Measurements from ENCODE around the gene SYCP2.

SYCP2 gene

DNA sequence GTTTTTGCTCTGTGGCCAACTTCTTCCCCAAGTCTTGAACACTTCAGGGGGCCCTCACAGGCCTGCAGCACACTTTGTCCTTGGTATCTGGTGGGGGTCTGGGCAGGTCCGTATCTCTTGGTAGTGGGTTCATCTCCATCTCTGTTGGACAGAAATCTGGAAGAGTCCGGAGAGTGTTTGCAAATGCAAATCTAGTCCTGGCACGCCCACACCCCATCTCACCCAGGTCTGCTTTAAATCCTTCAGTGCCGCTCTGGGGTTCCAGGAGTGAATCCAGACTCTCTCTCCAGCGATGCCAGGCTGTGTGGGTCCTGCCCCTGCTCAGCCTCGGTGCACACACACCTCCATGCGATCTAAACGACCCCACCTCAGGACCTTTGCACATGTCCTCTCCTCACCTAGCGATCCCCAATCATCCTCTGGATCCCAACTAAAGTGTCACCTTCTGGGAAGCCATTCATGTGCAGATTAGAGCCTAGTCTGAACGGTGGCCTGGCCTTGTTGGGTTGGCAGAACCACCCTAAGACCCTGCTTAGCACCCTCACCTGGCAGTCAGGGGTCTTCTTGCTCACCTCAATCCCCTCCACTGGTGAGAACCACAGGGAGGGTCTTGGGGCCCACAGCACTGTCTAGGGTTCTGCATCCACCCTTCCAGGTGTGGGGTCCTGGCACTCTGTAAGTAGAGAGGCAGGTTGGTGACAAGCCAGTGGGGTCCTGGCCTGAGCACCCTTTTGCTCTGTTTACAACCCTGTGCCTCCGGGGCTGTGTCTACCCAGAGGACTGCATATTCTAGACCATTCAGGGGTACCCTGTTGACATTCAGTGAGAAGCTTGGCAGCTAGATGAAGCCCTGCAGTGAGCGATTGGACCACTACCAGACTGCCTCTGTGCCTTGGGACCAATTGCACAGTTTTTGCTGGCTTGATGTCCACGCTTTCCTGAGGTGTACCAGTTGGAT is 100.8 kb downstream of the SYCP2 start:
- no peak for DNase-seq

DNA sequence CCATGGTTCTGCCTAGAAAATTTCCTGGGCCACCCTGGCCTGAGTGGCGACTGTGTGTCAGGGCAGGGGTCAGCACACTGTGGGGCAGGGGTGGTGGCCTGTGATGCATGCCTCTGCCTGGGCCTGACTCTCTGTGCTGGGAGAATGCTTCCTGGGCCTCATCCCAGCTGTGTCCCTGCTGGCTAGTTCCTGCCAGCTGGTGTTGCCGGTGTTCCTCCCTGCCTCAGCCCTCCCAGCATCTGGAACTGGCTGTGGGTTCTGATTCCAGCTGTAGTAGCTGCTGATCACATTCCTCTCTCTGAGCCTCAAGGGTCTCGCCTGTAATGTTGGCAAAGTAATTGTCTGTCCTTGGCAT is 101.5 kb downstream of the SYCP2 start:
- no peak for DNase-seq

DNA sequence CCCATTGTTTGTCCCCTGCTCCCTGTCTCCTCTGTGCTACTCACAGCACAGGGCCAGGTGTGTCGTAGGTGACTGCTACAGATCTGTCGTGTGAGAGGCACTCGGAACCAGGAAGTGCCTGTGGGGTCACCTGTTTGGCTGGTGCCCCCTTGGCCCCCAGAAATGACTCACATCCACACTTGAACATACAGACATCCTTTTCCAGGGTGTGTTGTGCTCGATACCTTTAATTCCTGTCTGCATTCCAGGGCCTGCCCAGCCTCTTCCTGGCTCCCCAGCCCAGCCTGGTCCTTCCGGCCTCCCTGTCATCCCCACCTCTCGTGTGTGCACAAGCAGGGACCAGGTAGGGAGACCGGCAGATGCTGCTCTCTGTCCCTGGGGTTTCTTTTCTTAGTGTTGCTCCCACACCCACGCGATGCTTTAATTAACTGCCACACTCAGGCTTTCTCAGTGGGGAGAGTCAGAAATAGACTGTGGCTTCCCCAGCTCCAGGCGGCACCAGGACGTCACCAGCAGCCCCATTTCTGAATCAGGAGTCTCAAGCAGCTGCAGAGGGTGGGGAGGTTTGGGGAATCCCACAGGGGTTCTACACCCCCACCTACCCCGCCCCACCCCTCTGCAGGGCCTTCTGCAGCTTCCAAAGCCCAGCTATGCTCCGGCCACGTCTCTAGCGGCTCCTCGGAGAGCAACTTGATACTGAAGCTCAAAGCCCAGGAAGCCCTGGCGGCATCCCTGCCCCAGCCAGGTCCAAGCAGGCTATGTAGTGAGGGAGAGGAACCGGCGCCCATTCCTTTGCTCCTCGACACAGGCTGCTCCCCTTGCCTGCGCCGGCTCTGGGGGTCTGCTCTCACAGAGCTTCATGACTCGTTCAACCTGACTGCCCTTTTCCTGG is 102.2 kb downstream of the SYCP2 start:
- no peak for DNase-seq

DNA sequence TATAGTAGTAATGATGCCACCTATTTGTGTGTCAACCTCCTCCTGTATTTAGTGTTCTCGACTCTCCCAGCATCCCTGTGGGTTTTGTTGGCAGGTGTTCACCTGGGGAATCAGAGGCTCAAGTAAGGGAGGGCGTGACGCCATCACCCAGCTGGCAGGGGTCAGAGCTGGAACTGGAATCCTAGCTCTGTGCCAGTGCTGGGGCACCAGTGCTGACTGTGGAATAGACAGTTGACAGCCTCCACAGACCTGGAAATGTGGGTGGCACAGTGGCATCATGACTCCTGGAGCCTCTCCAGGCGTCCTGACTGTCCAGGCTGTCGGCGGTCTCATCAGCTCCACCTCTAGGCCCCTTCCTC is 102.8 kb downstream of the SYCP2 start:
- no peak for DNase-seq

DNA sequence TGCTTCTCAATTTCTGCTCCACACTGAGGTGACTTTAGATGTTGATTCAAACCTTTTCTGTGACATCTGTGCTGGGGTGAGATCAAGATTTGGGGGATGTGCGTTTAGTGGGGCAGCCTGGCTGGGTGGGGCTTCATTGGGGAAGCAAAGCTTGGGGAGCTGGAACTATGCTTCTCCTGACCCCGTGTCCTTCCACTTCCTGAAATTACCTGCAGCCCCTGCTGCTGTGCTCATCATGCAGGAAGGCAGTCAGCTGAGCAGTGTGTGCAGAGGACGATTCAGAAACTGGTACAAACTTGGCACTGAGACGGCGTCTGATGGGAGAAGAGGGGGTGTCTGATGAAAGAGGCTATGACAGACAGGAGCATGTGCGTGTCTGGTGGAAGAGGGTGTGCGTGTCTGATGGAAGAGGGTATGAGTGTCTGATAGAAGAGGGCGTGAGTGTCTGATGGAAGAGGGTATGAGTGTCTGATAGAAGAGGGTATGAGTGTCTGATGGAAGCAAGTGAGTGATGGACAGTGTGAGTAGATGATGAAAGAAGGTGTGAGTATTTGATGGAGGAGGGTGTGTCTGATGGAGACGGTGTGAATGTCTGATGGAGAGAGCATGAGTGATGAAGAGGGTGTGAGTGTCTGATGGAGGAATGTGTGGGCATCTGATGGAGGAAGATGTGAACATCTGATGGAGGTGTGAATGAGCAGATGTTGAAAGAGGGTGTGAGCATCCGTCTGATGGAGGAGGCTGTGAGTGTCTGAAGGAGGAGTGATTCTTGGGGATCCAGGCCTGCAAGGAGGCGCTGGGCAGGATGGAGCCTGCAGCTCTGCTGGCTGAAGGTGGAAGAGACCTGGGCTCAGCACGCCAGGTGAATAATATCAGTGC is 103.4 kb downstream of the SYCP2 start:
- no peak for DNase-seq

DNA sequence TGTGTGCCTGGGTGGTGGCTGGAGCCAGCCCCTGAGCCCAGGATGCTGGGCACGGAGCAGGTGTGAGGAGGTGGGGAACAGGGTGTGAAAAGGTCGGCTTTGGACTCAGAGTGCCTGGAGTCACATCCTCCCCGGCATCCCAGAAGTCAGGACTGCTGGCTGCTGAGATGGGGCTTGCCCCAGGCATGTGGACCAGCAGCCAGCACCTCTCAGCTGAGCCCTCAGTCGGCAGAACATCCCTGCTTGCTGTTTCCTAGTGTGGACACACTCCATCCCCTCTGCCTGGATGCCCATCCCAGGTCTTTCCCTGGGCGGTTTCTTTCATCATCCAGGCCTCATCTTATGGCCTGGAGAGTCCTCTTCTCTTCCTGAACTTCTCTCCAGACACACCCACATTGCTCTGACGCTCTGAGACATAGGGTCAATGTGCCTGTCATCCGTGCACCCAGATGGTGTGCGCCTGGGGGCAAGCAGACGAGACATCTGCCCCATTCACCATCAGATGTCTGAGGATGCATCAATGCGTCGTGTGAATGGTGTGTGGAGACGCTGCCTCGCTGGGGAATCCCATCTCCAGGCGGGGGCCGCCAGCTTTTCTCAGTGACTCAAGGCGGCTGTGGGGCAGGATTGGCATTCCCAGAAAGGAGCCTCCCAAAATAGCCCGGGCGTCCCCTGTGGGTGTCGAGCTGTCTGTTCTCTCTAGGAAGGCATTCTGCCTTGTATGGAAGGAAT is 104.2 kb downstream of the SYCP2 start:
- no peak for DNase-seq

DNA sequence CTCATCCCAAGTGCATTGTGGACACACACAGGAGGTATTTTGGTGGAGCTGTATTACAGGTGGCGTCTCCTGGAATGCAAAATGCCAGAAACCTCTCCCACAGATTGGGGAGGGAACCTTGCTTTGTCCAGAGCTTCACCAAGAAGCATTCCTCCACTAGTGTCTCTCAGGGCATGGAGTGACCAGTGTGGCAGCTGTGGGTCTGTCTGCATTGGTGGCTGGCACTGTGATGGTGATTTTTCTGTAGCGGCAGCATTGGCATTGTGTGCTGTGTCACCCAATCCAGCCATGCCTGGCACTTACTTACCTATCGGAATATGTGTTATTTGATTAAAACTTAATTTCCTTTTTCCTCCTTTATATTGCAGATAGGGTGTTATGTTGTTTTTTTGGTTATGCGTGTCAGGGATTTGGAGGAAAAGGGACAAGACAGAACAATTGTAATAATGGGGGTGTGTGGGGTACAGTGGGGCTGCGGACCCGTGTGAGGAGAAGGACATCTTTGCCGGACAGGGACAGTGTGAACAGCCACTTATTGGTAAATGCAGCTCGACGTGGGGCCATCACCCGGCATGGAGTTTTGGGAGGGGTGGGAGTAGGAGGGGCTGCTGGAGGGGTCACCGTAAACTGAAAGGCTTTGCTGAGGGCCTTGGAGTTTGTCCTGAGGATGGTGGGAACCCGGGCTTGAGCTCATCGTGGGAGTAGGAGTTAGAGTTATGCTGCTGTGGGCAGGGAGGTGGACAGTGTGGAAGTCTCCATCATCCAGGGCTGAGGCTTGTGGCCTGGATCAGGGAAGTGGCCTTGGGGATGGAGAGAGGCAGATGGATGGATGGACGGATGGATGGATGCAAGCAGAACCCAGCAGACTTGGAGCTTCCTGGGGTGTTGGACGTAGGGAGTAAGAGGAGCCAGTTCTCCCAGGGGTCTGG is 105.0 kb downstream of the SYCP2 start:
- DNase-seq, result no peak

DNA sequence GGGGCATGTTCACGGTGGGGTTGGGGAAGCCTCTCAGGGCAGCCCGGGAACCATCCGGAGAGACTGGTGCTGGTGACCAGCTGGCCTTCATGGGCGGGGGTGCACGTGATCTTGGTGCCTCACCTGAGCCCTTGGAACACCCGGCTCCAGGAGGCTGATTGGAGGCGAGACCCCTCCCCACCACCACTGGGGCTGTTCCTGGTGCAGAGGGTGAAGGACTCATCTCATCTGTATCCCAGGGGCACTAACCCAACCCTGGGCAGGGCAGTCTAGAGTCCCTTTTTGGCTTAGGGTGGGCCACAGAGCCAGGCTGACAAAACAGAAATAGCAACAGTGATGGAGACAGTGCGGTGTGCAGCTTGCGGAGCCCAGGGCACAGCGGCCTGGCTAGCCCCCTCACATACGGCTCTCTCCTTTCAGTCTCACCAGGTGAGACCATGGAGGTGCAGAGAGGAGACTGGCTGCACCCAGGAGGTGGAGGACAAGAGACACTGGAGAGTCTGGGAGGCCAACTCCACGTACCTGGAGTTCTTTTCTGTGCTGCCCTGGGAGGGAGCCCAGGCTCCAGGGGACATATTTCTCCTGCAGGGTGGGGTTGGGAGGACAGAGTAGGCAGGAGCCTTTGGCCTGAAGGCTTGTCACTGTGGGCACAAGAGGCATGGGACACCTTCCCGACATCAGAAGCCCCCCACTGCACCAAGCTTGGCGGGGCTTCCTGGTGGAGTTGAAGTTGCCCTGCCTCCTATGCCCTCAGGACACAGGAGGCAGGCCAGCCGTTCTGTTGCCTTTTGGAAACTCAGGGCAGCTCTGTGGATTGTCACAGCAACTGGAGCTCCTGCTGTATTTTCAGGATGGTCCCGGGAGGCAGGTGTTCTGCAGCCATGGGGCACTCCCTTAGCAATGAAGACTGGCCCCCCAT is 106.0 kb downstream of the SYCP2 start:
- no peak for DNase-seq

DNA sequence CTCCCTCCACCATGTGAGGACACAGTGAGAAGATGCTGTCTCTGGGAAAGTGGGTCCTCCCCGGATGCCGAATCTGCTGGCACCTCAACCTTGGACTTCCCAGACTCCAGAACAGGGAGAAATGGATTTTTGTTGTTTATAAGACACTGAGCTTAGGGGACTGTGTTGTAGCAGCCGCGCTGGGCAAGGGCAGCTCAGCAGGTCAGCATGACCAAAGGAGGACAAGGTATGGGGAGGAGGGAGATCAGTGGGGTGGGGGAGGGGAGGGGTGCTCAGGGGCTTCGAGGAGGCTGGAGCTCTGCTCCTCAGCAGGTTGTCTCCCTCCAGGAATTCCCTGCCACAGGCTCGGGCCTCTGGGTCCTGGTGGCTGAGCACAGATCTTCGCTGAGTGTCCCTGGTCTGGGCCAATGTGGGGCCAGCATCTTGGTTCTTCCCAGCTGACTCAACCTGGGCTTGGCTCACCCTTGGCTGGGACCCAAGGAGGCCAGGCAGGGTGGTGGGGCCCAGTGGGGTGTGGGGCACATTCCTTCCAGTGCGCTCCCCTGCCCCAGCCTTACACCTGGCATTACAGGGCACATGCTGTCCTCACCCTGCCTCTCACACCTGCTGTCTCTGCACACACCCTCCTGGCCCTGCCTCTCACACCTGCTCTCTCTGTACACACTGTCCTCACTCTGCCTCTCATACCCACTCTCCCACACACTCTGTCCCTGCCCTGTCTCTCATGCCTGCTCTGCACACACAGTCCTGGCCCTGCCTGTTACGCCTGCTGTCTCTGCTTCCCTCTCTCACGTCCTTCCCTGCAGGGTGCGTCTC is 107.3 kb downstream of the SYCP2 start:
- no peak for DNase-seq

DNA sequence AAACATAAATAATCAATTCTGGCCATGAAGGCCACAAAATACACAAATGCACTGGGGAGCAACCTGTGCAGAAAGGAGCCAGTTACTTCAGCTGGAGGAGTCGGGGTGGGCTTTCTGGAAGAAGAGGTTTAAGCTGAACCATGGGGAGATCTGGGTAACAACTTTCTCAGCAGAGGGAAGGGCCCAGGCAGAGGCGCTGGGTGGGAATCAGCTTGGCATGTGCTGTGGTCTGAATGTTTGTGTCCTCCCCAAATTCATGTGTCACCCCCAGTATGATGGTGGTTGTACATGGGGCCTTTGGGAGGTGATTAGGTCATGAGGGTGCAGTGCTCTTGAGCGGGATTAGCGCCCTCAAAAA is 107.9 kb downstream of the SYCP2 start:
- no peak for DNase-seq

DNA sequence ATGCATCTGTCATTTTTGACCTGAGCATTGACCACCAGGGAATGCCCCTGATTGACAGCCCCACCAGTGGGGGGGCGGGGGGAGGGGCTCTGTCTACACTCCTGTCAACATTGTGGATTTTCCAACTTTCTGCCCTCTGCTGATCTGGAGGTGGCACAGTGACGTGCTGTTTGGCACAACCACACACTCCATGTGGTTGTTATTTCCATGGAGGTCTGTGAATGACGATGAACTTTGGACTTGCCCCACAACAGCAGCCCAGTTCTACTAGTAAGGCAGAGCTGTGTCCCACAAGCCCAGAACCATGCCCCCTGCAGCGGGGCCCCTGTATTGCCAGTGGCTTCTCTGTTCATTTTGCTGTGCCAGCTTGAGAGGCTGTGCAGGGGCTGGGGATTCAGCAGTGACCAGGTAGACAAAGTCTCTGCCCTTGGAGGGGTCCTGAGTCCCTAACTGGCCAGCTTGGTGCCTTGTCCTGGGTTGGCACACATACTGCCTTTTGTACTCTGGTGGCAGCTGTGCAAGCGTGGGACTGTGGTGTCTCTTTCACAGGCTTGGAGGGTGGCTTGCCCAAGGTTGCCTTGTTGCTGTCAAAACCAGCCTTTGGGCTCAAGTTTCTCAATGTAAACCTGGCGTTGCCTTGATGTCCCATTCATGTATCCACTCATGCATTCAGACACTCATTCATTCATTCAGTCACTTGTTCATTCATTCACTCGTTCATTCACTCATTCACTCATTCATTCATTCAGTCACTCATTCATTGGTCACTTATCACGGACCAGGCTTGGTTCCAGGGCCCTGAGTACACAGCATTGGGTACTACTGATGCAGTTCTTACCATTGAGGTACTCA is 108.5 kb downstream of the SYCP2 start:
- no peak for DNase-seq

DNA sequence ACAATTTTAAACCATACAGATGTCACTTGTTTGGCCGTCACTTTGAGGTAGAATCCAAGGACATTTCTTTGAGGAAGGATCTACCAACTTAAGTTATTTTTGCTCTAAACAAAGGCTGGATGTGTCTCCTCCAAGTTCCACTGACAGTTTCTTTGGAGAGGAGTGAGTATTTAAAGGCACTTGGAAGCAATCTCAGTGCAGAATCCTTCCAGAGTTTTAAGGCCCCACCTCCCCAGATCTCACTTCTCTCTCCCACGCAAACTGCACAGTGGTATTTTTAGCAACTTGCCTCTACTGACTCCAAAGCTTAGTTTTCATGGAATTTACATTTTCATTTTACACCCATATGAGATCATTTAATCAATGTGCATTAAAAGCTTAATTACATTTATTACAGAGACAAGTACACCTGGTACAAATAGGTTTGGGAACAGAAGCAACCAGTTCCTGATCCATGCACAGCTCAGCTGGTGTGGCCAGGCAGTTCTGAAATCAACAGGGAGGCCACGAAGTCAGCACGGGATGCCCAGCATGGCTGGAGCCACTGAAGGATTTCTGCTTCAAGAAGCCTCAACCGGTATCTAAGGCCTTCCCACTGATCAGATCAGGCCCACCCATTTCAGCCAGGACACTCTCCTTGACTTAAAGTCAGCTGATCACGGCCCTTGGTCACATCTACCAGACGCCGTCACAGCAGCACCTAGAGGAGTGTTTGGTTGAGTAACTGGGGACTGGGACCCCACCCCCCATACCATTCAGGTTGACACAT is 109.8 kb downstream of the SYCP2 start:
- no peak for DNase-seq

DNA sequence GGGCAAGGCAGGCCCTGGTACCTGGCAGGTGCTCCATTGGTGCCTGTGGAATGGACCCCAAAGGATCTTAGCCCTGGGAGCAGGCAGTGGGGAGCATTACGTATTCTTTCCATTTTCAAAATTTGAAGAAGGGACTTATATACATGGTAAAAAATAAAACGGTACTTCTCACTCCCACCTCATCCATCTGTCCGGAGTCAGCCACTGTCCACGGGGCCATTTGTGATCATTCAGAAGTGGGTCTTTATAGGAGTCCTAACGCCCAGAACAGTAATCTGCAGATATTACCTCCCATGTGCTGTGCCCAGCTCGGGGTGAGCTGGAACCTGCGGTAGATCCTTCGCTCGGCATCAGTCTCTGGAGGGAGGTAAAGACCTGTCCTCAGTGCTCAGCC is 110.4 kb downstream of the SYCP2 start:
- no peak for DNase-seq

DNA sequence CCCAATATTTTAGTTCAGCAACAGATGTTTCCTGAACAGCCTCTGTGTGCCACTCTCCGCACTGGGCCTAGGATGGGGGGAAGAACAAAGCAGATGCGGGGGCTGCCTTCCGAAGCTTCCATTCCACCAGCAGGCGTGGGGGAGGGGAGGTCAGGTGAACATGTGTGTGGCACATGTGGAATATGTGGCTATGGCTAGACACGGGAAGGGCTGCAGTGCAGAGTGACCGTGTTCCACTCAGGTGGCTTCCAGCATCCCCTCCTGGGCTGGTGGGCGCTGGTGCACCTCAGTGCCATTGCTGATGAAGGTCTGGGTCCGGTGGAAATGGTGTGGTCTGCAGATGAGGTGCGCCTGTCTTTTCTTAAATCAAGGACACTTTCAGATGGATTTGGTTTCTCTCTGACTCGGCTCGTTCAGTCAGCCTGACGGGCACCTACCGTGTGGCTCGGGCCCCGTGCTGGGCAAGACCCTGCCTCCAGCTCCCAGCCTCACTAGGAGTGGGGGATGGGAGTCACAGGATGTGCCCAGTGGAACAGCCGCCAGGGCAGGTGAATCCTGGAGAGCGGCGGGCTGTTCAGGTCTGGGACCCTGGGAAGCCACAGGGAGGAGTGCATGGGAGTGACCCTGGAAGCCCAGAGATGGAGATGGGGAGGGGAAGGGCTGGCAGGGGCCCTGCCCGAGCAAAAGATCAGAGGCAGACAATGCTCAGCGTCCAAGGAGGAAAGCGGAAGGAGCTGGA is 111.0 kb downstream of the SYCP2 start:
- DNase-seq, result no peak

DNA sequence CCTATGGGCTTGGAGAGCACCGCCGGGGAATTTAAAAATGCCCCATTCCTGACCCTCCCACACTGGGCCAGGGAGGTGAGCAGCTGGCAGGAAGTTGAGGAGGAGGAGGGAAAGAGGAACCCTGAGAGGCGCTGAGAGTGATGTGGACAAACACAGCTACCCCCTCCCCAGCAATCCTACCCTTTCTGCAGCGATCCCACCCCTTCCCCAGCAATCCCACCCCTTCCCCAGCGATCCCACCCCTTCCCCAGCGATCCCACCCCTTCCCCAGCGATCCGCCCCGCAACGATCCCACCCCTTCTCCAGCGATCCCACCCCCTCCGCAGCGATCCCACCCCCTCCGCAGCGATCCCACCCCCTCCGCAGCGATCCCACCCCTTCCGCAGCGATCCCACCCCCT is 111.6 kb downstream of the SYCP2 start:
- DNase-seq, result no peak

DNA sequence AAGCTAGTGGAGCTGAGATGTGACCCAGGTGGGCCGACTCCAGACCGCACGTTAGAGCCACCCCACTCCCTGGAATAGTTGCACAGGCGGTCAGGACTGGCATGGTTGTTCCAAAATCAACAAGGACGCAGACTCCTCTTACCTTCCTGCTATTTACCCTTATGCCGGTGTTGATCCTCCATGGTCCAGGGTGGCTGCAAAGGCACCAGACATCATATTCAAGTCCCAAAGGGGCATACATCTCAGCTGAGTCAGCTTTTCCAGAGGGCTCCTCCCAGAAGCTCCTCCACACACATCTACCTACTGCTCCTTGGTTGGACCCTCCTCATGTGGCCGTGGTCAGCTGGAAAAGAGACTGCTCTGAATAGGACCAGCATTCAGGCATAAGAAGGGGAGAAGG is 112.2 kb downstream of the SYCP2 start:
- no peak for DNase-seq

All from activated CD4-positive, CD25-positive, alpha-beta regulatory T cell (primary cell).